ENCODE measurements around the gene ZXDC. TPM values are rescaled to one million over a fixed set of nuclear protein-coding genes. Genes with fewer than 3 reads are reported as not detected.

The ZXDC gene
- total and polyA plus RNA-seq, 11 donors = 8.7 to 40.3 (median 19.3) TPM

DNA sequence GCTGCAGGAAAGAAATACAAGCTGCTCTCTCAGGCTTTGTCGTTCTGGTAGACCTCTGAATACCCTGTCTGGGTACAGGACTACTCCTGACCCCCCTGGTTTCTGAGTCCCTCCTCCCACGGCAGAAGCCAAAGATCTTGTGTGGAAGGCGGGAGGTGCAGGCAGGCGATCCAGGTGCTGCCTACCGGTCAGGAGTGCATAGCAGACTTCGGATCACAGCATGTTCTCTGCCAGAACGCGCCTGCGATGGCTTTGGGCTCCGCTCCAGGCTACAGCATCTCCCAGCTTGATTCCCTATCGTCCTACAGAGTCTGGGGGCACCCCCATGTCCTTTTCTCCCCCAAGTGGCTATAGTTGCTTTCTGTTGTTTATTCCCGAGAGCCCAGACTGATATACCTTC, 83.4 kb downstream of the ZXDC start:
- intact Hi-C loops (cut with DNase I) = loop anchor here in 2 of 10 donors (5.0 to 10.0 kb wide), 3 partner anchors 73 to 260 kb away; no protein-coding TSS in a partner anchor
- no peaks in the 10 kb centered on the region for H3K36me3 ChIP-seq
- no peaks in the 10 kb centered on the region for H3K9me3 ChIP-seq
- WGBS, 4 donors = 75 to 84% (median 81%) methylated on average over 12 of the region's 12 CpGs
- H3K27me3 ChIP-seq = peaks cover 0 to 26% (median 0%) of the 10 kb centered on the region in 9 donors
- H3K4me3 ChIP-seq = no peak overlapping the region
- no peak for ATAC-seq
- DNase-seq = peak in 1 of 5 donors; percentile 5
- TF ChIP-seq CTCF (IDR thresholded peaks at IDR 0.05) = no peak
- no peak for TF ChIP-seq POLR2A (IDR thresholded peaks at IDR 0.05)
- no peak overlapping the region for H3K27ac ChIP-seq
- H3K4me1 ChIP-seq = peaks cover 0 to 19% (median 7%) of the 10 kb centered on the region in 12 donors

- ATAC-seq (no peak), DNase-seq (peak in 1 of 5 donors; percentile 7)
- Histone ChIP-seq H3K36me3 (no peaks in the 10 kb centered on the region), H3K9me3 (no peaks in the 10 kb centered on the region), H3K27ac (no peak overlapping the region), H3K4me3 (no peak overlapping the region), H3K27me3 (peaks cover 0 to 26% (median 0%) of the 10 kb centered on the region in 9 donors), H3K4me1 (peaks cover 0 to 19% (median 7%) of the 10 kb centered on the region in 12 donors)
- no peak for TF ChIP-seq CTCF (IDR thresholded peaks at IDR 0.05)
- no peak for TF ChIP-seq POLR2A (IDR thresholded peaks at IDR 0.05)
- intact Hi-C loops (cut with DNase I) = loop anchor here in 2 of 10 donors (5.0 to 10.0 kb wide), 3 partner anchors 73 to 259 kb away; no protein-coding TSS in a partner anchor
- WGBS, 4 donors = 27 to 47% (median 38%) methylated on average over 1 of the region's 1 CpG
Measured at GRCh38 chr3:126391631-126392030, 84.1 kb downstream of the ZXDC start.

DNA sequence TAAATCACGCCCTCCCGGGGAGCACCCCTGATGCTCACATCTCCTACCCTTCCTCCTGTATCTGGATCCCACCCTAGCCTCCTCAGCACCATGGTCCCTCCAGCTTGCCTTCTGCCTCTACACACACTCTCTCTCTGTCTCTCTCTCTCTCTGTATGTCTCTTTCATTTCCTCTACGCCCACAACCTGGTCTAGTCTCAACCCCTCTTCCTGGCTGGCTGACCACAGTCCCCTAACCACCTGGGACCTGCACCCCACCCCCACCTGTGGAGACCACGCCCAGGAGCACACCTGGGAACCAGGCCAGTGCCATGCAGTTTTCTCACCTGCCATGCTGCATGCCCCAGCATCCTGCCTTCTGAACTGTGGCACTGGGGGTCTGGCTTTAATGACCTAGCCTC, 84.9 kb downstream of the ZXDC start:
- Histone ChIP-seq H3K4me3 (no peak overlapping the region), H3K36me3 (no peaks in the 10 kb centered on the region), H3K4me1 (peaks cover 0 to 19% (median 7%) of the 10 kb centered on the region in 12 donors), H3K27ac (no peak overlapping the region), H3K9me3 (no peaks in the 10 kb centered on the region), H3K27me3 (peaks cover 0 to 26% (median 0%) of the 10 kb centered on the region in 9 donors)
- TF ChIP-seq POLR2A (IDR thresholded peaks at IDR 0.05) (no peak), CTCF (IDR thresholded peaks at IDR 0.05) (no peak)
- ATAC-seq (no peak), DNase-seq (peak in 1 of 5 donors; percentile 6)
- intact Hi-C loops (cut with DNase I) = loop anchor here in 4 of 10 donors (1.0 to 10.0 kb wide), 5 partner anchors 74 to 258 kb away; no protein-coding TSS in a partner anchor
- whole genome bisulfite sequencing, 4 donors = 77 to 91% (median 86%) methylated on average over 4 of the region's 4 CpGs

DNA sequence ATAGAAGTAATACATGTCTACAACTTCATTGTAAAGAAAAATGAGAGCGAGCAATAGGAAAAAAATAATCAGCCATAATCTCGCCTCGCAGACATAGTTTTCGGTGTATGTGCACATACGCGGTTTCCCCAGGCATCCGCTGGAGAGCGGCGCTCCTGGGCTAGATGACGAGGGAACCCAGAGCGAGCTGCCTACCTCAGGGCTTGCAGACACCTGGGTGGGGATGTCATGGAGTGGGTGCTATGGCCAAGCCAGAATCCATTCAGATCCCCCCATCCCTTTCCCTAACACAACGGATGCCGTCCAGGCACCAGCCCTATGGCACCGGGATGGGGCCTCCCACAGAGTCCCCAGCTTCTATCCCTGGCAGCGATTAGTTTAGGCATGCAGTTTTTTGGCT, 85.5 kb downstream of the ZXDC start:
- no peaks in the 10 kb centered on the region for H3K9me3 ChIP-seq
- no peak overlapping the region for H3K27ac ChIP-seq
- H3K27me3 ChIP-seq = peaks cover 0 to 21% (median 0%) of the 10 kb centered on the region in 9 donors
- TF ChIP-seq CTCF (IDR thresholded peaks at IDR 0.05) (no peak), POLR2A (IDR thresholded peaks at IDR 0.05) (no peak)
- H3K36me3 ChIP-seq = no peaks in the 10 kb centered on the region
- no peak overlapping the region for H3K4me3 ChIP-seq
- DNase-seq (peak in 1 of 5 donors; percentile 11), ATAC-seq (no peak)
- H3K4me1 ChIP-seq = peaks cover 0 to 19% (median 7%) of the 10 kb centered on the region in 12 donors
- intact Hi-C loops (cut with DNase I) = loop anchor here in 4 of 10 donors (1.0 to 10.0 kb wide), 5 partner anchors 75 to 258 kb away; no protein-coding TSS in a partner anchor
- 90 to 93% (median 91%) methylated on average over 15 of the region's 15 CpGs for WGBS, 4 donors
